Heart right ventricle (tissue), 16 donors: ENCODE results near the gene NGB. TPM values are rescaled to one million over a fixed set of nuclear protein-coding genes. Genes with fewer than 3 reads are reported as not detected.

Experiments
- ATAC-seq, 8 donors: fragments of 200-7000 bp; cut with Tn5 transposase; one replicate each; pipeline ENCODE4 v1.9.1; 2020; ENCODE audit warnings: mild to moderate bottlenecking in 8 of 8, moderate library complexity in 8 of 8, moderate number of reproducible peaks in 1 of 8
- DNase-seq, 2 donors: peaks; one replicate each; pipeline ENCODE4 v3.0.0-alpha.2; 2020
- H3K27ac ChIP-seq, 10 donors: fragments of 200-600 bp; sonication (generic) in 2 of 10; one replicate each; pipeline versions ENCODE4 v1.5.0 to v1.8.0; 2020 to 2022; ENCODE audit warnings: mild to moderate bottlenecking in 3 of 10
- H3K27me3 ChIP-seq, 7 donors: fragments of 200-600 bp; one replicate each; pipeline ENCODE4 v1.8.0; 2021 to 2022; ENCODE audit warnings: mild to moderate bottlenecking in 2 of 7
- H3K36me3 ChIP-seq, 9 donors: fragments of 200-600 bp; sonication (generic) in 1 of 9; one replicate each; pipeline versions ENCODE4 v1.5.0 to v1.8.0; 2020 to 2022; ENCODE audit warnings: mild to moderate bottlenecking in 2 of 9
- H3K4me1 ChIP-seq, 9 donors: fragments of 200-600 bp; sonication (generic) in 1 of 9; one replicate each; pipeline versions ENCODE4 v1.5.0 to v1.8.0; 2020 to 2022; ENCODE audit warnings: mild to moderate bottlenecking in 4 of 9
- H3K4me3 ChIP-seq, 10 donors: fragments of 200-600 bp; sonication (generic) in 2 of 10; one replicate each; pipeline versions ENCODE4 v1.5.0 to v1.8.0; 2020 to 2022; ENCODE audit warnings: mild to moderate bottlenecking in 7 of 10, moderate library complexity in 2 of 10
- H3K9me3 ChIP-seq, 11 donors: fragments of 200-600 bp in 10 of 11; sonication (generic) in 2 of 11; one replicate each; pipeline versions ENCODE4 v1.5.0 to v1.8.0; 2013 to 2022; ENCODE audit warnings: mild to moderate bottlenecking in 2 of 11, control low read depth in 1 of 11, moderate library complexity in 1 of 11
- CTCF ChIP-seq, 9 donors: fragments of 200-600 bp; sonication (generic) in 2 of 9; IDR thresholded peaks; one replicate each; pipeline versions ENCODE4 v1.5.0 to v1.8.0; 2021 to 2022; ENCODE audit warnings: antibody characterized with exemption in 9 of 9, mild to moderate bottlenecking in 5 of 9, moderate library complexity in 1 of 9
- WGBS, 2 donors: extraction: QIAGEN DNeasy Blood & Tissue Kit; methylation state at CpG; one replicate each; pipeline ENCODE4 v1.1.7; 2013; ENCODE audit warnings: inconsistent platforms in 1 of 2; 5-methylcytosine and 5-hydroxymethylcytosine counted together
- intact Hi-C, 10 donors: fragments of 100-400 bp; cut with DNase I; formaldehyde crosslinking; loops; one replicate each; pipeline versions ENCODE4 v1.11.1 to v1.14.2; 2022
- polyA plus RNA-seq, 2 donors: library from polyadenylated mRNA; stranded (reverse); fragments of 200-250 nt; gene quantifications; one replicate each; pipeline ENCODE4 v1.2.3, GENCODE V29; 2013
- total RNA-seq, 10 donors: library from RNA; stranded (reverse); fragmentation: NEBNext Ultra II Directional in 3 of 10; extraction: Animal tissue kit (Norgen Biotek cat#: 25700) in 3 of 10; gene quantifications; one replicate each; pipeline versions ENCODE4 v1.2.1 to v1.2.4, GENCODE V29; 2021 to 2023
- donor health status: Arrhythmogenic right ventricular cardiomyopathy.
- donor health status: ischemic (EF 13 %, LVEDD 7.1; RV severe dilation, severe dysfunction).
- donor health status: healthy with polysubstance abuse.
- donor health status: DM: no; HTN: yes; CAD: no.
- donor health status: DM: no; HTN: no; CAD: no.
- donor health status: ischemic (EF 25% LVEDD 6.9; RV normal size, moderate dysfunction).
- donor health status: ischemic (EF 25% LVEDD 5.7; RV mildly dilated, moderate dysfunction).
- donor health status: healthy.
- donor health status: DM: yes; HTN: yes; CAD: no.
- donor health status: Ischemic cardiomyopathy.
- donor health status: ischemic (EF 35%, LVEDD 5.7; RV mildly dilated, moderate dysfunction).
- donor health status: nonischemic (EF 11% LVEDD 7.7; RV severe dilation, severe dysfunction).
- donor health status: DM: yes; HTN: yes; CAD: no.
- donor health status: PGD.
- donor health status: ischemic (EF 29% LVEDD 5.4; RV normal size, mild dysfunction).
- donor health status: nonischemic (EF 23%, LVEDD 6.1; RV moderate dilation, normal function).

The NGB gene
- total and polyA plus RNA-seq, 12 donors, result not detected

GRCh38 chr14:77303417-77304156, 32.6 kb upstream of the NGB start:
- Histone ChIP-seq H3K9me3 (no peaks in the 10 kb centered on the region), H3K27ac (peak overlapping the region in 1 of 10 donors; percentile 64), H3K36me3 (peaks cover 0 to 72% (median 15%) of the 10 kb centered on the region in 9 donors), H3K4me1 (peaks cover 0 to 36% (median 4%) of the 10 kb centered on the region in 9 donors), H3K27me3 (no peaks in the 10 kb centered on the region), H3K4me3 (no peak overlapping the region)
- no peak for DNase-seq
- peak in 3 of 8 donors; percentile 32 to 51 (median 48) for ATAC-seq
- TF ChIP-seq CTCF (IDR thresholded peaks at IDR 0.05), result no peak
- intact Hi-C loops, result loop anchor here in 5 of 10 donors (5.0 to 10.0 kb wide), 4 partner anchors 149 to 251 kb away; no protein-coding TSS in a partner anchor
- 61 to 67% methylated on average over 4 of the region's 4 CpGs for WGBS, 2 donors

GRCh38 chr14:77302926-77303325, 31.9 kb upstream of the NGB start:
- no peak for TF ChIP-seq CTCF (IDR thresholded peaks at IDR 0.05)
- Histone ChIP-seq H3K4me3 (no peak overlapping the region), H3K4me1 (peaks cover 0 to 36% (median 4%) of the 10 kb centered on the region in 9 donors), H3K27ac (peak overlapping the region in 1 of 10 donors; percentile 64), H3K9me3 (no peaks in the 10 kb centered on the region), H3K36me3 (peaks cover 0 to 78% (median 20%) of the 10 kb centered on the region in 9 donors), H3K27me3 (no peaks in the 10 kb centered on the region)
- WGBS, 2 donors, result 94 to 95% methylated on average over 5 of the region's 5 CpGs
- DNase-seq, result no peak
- intact Hi-C loops, result loop anchor here in 5 of 10 donors (5.0 to 10.0 kb wide), 4 partner anchors 148 to 252 kb away; no protein-coding TSS in a partner anchor
- no peak for ATAC-seq

GRCh38 chr14:77301103-77301502, 30.1 kb upstream of the NGB start:
- Histone ChIP-seq H3K4me1 (peaks cover 0 to 30% (median 0%) of the 10 kb centered on the region in 9 donors), H3K36me3 (peaks cover 0 to 94% (median 24%) of the 10 kb centered on the region in 9 donors), H3K4me3 (no peak overlapping the region), H3K27ac (no peak overlapping the region), H3K9me3 (no peaks in the 10 kb centered on the region), H3K27me3 (no peaks in the 10 kb centered on the region)
- intact Hi-C loops, result loop anchor here in 5 of 10 donors (5.0 to 10.0 kb wide), 4 partner anchors 146 to 254 kb away; no protein-coding TSS in a partner anchor
- 40 to 44% methylated on average over 10 of the region's 10 CpGs for WGBS, 2 donors
- peak; percentile 28 to 78 (median 65) for ATAC-seq
- DNase-seq, result peak; percentile 56 to 69
- TF ChIP-seq CTCF (IDR thresholded peaks at IDR 0.05), result peak; percentile 29 to 75 (median 60)

GRCh38 chr14:77299771-77300170, 28.8 kb upstream of the NGB start:
- Histone ChIP-seq H3K36me3 (peaks cover 0 to 89% (median 29%) of the 10 kb centered on the region in 9 donors), H3K9me3 (no peaks in the 10 kb centered on the region), H3K27me3 (no peaks in the 10 kb centered on the region), H3K27ac (no peak overlapping the region), H3K4me3 (no peak overlapping the region), H3K4me1 (peaks cover 0 to 30% (median 0%) of the 10 kb centered on the region in 9 donors)
- TF ChIP-seq CTCF (IDR thresholded peaks at IDR 0.05), result no peak
- no peak for DNase-seq
- peak in 1 of 8 donors; percentile 18 for ATAC-seq
- intact Hi-C loops, result loop anchor here in 6 of 10 donors (5.0 to 10.0 kb wide), 4 partner anchors 145 to 255 kb away; no protein-coding TSS in a partner anchor
- WGBS, 2 donors, result 64 to 75% methylated on average over 4 of the region's 4 CpGs
